GM12891 (cell line): ENCODE data around the gene ECSCR.
"Not testable (repeated sequence)": the region's sequence is repeated elsewhere in the genome, so short reads cannot be mapped to it uniquely, and the experiment has no call there.

ENCODE experiments used
- POLR2A ChIP-seq: IDR thresholded peaks from 2 replicates; pipeline ENCODE4 v1.6.1; 2011; ENCODE audit warnings: low read depth, low read length, control low read depth
- POLR2AphosphoS5 ChIP-seq: IDR thresholded peaks from 2 replicates; pipeline ENCODE4 v1.6.1; 2011; ENCODE audit warnings: low read depth, low read length, control low read depth
- POU2F2 ChIP-seq: IDR thresholded peaks from 2 replicates; pipeline ENCODE4 v1.6.1; 2011; ENCODE audit warnings: low read depth, mild to moderate bottlenecking, control low read depth, low read length, moderate library complexity
- SPI1 ChIP-seq: IDR thresholded peaks from 2 replicates; pipeline ENCODE4 v1.6.1; 2011; ENCODE audit warnings: low read depth, low read length, control low read depth
- TAF1 ChIP-seq: IDR thresholded peaks from 2 replicates; pipeline ENCODE4 v1.6.1; 2011; ENCODE audit warnings: low read depth, low read length, control low read depth

- not testable (repeated sequence) for TF ChIP-seq POLR2A, SPI1, TAF1, POLR2AphosphoS5, POU2F2
Observed at GRCh38 chr5:139440416-139440815, 22.1 kb downstream of the ECSCR start.
